Tibial nerve (tissue), 4 donors: Measurements from ENCODE around the gene C3orf22. TPM values are rescaled to one million over a fixed set of nuclear protein-coding genes. Genes with fewer than 3 reads are reported as not detected.

Experiments used
- DNase-seq, 2 donors: peaks; one replicate each; pipeline ENCODE4 v3.0.0-alpha.2; 2019; ENCODE audit warnings: low spot score in 2 of 2
- H3K27ac ChIP-seq, 4 donors: fragments of 200-600 bp; sonication (generic) in 3 of 4; one replicate each; pipeline ENCODE4 v1.5.1; 2017 to 2019; ENCODE audit warnings: mild to moderate bottlenecking in 1 of 4
- H3K27me3 ChIP-seq, 2 donors: fragments of 200-600 bp; sonication (generic) in 1 of 2; one replicate each; pipeline versions ENCODE4 v1.5.1 to v1.6.0; 2017 to 2019
- H3K36me3 ChIP-seq, 3 donors: fragments of 200-600 bp; sonication (generic); one replicate each; pipeline ENCODE4 v1.5.1; 2018 to 2019
- H3K4me1 ChIP-seq, 4 donors: fragments of 200-600 bp; sonication (generic) in 3 of 4; one replicate each; pipeline ENCODE4 v1.5.1; 2017 to 2019
- H3K4me3 ChIP-seq, 4 donors: fragments of 200-600 bp; sonication (generic) in 3 of 4; one replicate each; pipeline ENCODE4 v1.5.1; 2017 to 2019; ENCODE audit warnings: mild to moderate bottlenecking in 1 of 4, moderate library complexity in 1 of 4
- H3K9me3 ChIP-seq, 4 donors: fragments of 200-600 bp; sonication (generic) in 3 of 4; one replicate each; pipeline ENCODE4 v1.5.1; 2017 to 2019
- EP300 ChIP-seq, 2 donors: sonication (generic); formaldehyde crosslinking; IDR thresholded peaks; one replicate each; pipeline ENCODE4 v1.6.1; 2017; ENCODE audit warnings: antibody characterized with exemption in 2 of 2, mild to moderate bottlenecking in 1 of 2
- POLR2A ChIP-seq, 2 donors: fragments of 450-650 bp; IDR thresholded peaks; one replicate each; pipeline ENCODE4 v1.6.1; 2017; ENCODE audit warnings: antibody characterized with exemption in 2 of 2, mild to moderate bottlenecking in 2 of 2, moderate library complexity in 2 of 2
- WGBS, 2 donors: methylation state at CpG; one replicate each; pipeline ENCODE4 v1.1.5; 2018; 5-methylcytosine and 5-hydroxymethylcytosine counted together
- total RNA-seq, 4 donors: library from RNA; depleted of rRNA; stranded (reverse); fragments of >200 nt; gene quantifications; one replicate each; pipeline ENCODE4 v1.1.0, GENCODE V29; 2016
- TF ChIP-seq, protein P1 (sequence below), 5 experiments: fragments of 200-600 bp in 3 of 5; fragments of 450-650 bp in 2 of 5; sonication (generic) in 3 of 5; IDR thresholded peaks; one replicate each; pipeline ENCODE4 v1.5.1; 2016 to 2019; ENCODE audit warnings: antibody characterized with exemption in 5 of 5, mild to moderate bottlenecking in 3 of 5, moderate library complexity in 2 of 5

Gene C3orf22
- total RNA-seq, 4 donors from 2014 or later: not detected

DNA sequence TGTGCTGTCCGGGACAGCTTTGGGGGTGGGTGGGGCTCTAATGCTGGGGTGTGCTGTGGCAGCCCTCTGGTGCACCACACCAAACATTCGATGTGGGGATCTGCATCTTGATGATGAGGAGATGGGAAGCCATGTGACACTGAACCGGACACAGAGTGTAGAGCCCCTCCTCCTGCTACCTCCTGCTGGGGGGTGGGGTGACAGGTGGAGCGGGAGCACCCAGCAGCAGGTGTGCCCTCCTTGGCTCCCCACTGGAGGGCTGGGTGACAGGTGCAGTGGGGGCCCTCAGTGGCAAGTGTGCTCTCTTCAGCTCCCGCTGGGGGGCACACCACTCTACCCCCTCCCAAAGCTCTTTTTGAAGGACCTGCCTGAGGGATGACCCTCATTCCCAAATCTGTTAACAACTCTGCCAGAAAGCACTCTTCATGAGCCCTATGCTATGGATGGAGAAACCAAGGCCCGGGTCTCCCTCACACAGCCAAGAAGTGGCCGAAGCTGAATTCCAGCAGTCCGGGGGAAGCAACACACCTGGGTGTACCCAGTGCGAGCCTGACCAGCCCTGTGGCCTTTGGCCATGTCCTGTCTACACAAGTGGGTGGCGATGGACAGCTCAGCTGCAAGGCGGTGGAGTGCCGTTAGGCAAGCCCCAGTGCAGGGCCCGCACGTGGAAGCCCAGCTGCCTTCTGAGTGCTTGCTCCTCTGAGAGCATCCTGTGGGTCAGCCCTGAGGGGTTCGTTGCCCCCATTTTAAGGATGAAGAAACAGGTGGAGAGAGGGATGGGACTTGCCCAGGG is 40.5 kb downstream of the C3orf22 start:
- H3K36me3 ChIP-seq: no peaks in the 10 kb centered on the region
- no peak overlapping the region for H3K4me3 ChIP-seq
- 76 to 85% methylated on average over 12 to 15 of the region's 15 CpGs for WGBS, 2 donors

DNA sequence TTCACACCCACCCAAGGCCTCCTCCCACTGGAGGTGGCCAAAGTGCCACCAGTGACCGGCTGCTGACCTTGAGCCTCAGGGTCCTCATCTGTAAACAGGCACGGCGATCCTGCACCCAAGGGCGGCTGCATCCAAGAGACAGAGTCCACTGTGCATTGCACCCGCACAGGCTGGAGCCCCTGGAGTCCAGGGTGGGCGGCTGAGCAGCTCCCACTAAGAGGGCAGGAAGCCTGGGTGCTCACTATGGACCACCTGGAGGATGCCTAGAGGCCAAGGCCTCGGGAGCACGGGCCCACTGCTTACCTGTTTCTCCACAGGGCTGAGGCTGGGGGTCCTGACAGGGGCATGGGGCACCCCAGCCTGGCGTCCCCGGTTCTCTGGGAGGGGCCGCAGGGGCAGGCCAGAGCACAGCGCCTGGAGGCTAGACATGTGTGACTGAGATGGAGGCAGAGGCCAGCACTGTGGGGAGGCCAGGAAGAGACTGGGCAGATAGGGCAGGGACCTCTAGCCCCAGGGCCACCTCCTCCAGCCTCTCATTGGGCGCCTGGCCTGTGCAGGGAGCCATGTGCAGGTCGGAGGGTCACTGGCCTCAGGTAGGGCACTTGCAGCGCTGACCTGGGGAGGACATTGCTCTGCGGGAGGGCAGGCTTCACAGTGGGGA is 41.3 kb downstream of the C3orf22 start, which contains the start of gene UROC1:
UROC1 (minus strand) TSS at position 483 of the 661 bp plus-strand sequence; CDS start at position 429, 54 bp downstream.
- 81 to 92% methylated on average over 9 to 12 of the region's 16 CpGs for WGBS, 2 donors
- TF ChIP-seq, protein P1, sequence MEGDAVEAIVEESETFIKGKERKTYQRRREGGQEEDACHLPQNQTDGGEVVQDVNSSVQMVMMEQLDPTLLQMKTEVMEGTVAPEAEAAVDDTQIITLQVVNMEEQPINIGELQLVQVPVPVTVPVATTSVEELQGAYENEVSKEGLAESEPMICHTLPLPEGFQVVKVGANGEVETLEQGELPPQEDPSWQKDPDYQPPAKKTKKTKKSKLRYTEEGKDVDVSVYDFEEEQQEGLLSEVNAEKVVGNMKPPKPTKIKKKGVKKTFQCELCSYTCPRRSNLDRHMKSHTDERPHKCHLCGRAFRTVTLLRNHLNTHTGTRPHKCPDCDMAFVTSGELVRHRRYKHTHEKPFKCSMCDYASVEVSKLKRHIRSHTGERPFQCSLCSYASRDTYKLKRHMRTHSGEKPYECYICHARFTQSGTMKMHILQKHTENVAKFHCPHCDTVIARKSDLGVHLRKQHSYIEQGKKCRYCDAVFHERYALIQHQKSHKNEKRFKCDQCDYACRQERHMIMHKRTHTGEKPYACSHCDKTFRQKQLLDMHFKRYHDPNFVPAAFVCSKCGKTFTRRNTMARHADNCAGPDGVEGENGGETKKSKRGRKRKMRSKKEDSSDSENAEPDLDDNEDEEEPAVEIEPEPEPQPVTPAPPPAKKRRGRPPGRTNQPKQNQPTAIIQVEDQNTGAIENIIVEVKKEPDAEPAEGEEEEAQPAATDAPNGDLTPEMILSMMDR (IDR thresholded peaks at IDR 0.05): no peak
- TF ChIP-seq EP300 (IDR thresholded peaks at IDR 0.05) (no peak), POLR2A (IDR thresholded peaks at IDR 0.05) (no peak)
- Histone ChIP-seq H3K9me3 (no peaks in the 10 kb centered on the region), H3K4me1 (peaks cover 0 to 4% (median 0%) of the 10 kb centered on the region in 4 donors), H3K36me3 (no peaks in the 10 kb centered on the region), H3K27me3 (no peaks in the 10 kb centered on the region), H3K27ac (no peak within 1 kb of the TSS), H3K4me3 (no peak within 1 kb of the TSS)
- DNase-seq: no peak

More for the DNA sequence above, 40.5 kb downstream of the C3orf22 start:
- Histone ChIP-seq H3K27ac (no peak overlapping the region), H3K9me3 (no peaks in the 10 kb centered on the region), H3K27me3 (peaks cover 0 to under 1% of the 10 kb centered on the region in 2 donors), H3K4me1 (peaks cover 0 to 6% (median 0%) of the 10 kb centered on the region in 4 donors)
- TF ChIP-seq, protein P1 (IDR thresholded peaks at IDR 0.05): no peak
- TF ChIP-seq POLR2A (IDR thresholded peaks at IDR 0.05) (no peak), EP300 (IDR thresholded peaks at IDR 0.05) (no peak)
- DNase-seq: no peak

DNA sequence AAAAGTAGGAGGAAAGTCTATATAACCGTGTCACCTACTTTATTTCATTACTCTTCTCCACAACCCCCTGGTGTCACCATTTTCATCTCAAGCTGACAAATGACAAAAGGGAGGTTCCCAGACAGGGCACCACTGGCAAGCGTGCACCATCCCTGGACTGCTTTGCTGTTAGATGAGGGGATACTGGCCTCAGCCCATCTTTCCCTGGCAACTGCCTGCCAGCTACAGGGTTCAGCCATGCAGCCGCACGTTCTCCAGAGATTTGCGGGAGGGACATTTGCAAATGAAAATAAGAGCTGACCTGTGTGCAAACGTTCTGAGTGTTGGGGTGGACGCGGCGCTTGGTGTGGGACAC is 41.8 kb downstream of the C3orf22 start:
- DNase-seq: no peak

DNA sequence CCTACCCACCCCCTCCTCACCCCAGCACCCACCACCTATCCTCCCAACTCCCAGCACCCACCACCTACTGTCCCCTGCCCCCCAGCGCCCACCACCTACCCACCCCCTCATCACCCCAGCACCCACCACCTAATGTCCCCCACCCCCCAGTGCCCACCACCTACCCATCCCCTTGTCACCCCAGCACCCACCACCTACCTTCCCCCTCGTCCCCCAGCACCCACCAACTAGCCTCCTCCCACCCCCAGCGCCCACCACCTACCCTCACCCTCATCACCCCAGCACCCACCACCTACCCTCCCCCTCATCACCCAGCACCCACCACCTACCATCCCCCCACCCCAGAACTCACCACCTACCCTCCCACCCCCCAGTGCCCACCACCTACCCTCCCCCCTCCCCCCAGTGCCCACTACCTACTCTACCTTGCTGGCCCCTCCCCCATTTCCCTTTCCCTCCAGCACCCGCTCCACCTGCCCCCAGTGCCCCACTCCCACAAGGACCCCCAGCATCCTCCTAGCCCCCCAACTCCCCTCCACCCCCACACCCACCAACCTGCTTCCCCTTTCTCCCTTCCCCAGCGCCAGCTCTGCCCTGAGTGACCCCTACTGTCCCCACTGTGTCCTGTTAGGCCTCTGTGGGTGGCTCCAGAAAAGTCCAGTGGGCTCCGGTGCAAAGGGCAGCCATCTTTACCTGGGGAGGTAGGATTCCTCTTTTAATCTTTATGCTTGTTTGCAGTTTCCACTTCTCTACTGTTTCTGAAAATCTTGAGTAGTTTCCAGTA is 42.4 kb downstream of the C3orf22 start:
- H3K27ac ChIP-seq: no peak overlapping the region
- H3K4me1 ChIP-seq: peaks cover 0 to 5% (median 0%) of the 10 kb centered on the region in 4 donors
- TF ChIP-seq EP300 (IDR thresholded peaks at IDR 0.05) (no peak), POLR2A (IDR thresholded peaks at IDR 0.05) (no peak)
- TF ChIP-seq, protein P1 (IDR thresholded peaks at IDR 0.05): no peak
- H3K27me3 ChIP-seq: no peaks in the 10 kb centered on the region
- H3K36me3 ChIP-seq: no peaks in the 10 kb centered on the region
- H3K9me3 ChIP-seq: no peaks in the 10 kb centered on the region
- H3K4me3 ChIP-seq: no peak overlapping the region
- 81 to 86% methylated on average over 2 to 3 of the region's 6 CpGs for WGBS, 2 donors
- no peak for DNase-seq

More for the DNA sequence above, 41.8 kb downstream of the C3orf22 start:
- Histone ChIP-seq H3K4me1 (peaks cover 0 to 4% (median 0%) of the 10 kb centered on the region in 4 donors), H3K9me3 (no peaks in the 10 kb centered on the region), H3K27ac (no peak overlapping the region), H3K27me3 (no peaks in the 10 kb centered on the region), H3K36me3 (no peaks in the 10 kb centered on the region), H3K4me3 (no peak overlapping the region)
- TF ChIP-seq EP300 (IDR thresholded peaks at IDR 0.05): no peak
- no peak for TF ChIP-seq POLR2A (IDR thresholded peaks at IDR 0.05)
- TF ChIP-seq, protein P1 (IDR thresholded peaks at IDR 0.05): no peak
- WGBS, 2 donors: 74 to 84% methylated on average over 9 of the region's 9 CpGs
